Measurements from ENCODE around the gene TRPM4.
"Not testable (repeated sequence)": the region's sequence is repeated elsewhere in the genome, so short reads cannot be mapped to it uniquely, and the experiment has no call there.

Gene TRPM4

GRCh38 chr19:49152119-49152550 is 5.5 kb upstream of the TRPM4 start:
- DNase-seq = no peak

- no peak for DNase-seq
Measured at GRCh38 chr19:49153167-49153809, 4.3 kb upstream of the TRPM4 start.

- no peak for DNase-seq
Measured at GRCh38 chr19:49154279-49154678, 3.3 kb upstream of the TRPM4 start.

GRCh38 chr19:49155005-49155819 is 2.4 kb upstream of the TRPM4 start, which contains the start of gene HRC:
HRC (minus strand) TSS chr19:49155396; CDS start chr19:49155237, 159 bp downstream.
- DNase-seq = no peak

- DNase-seq = no peak
Measured at GRCh38 chr19:49155820-49156346, 1.7 kb upstream of the TRPM4 start.

GRCh38 chr19:49160450-49161189 is 3.0 kb downstream of the TRPM4 start:
- no peak for DNase-seq

- no peak for DNase-seq
Measured at GRCh38 chr19:49161987-49162386, 4.4 kb downstream of the TRPM4 start.

GRCh38 chr19:49165111-49165750 is 7.6 kb downstream of the TRPM4 start:
- DNase-seq = no peak

- DNase-seq = no peak
Measured at GRCh38 chr19:49165865-49166301, 8.3 kb downstream of the TRPM4 start.

- no peak for DNase-seq
Measured at GRCh38 chr19:49167857-49168409, 10.3 kb downstream of the TRPM4 start.

GRCh38 chr19:49168421-49168820 is 10.8 kb downstream of the TRPM4 start:
- DNase-seq = no peak

GRCh38 chr19:49173198-49173597 is 15.6 kb downstream of the TRPM4 start:
- DNase-seq = no peak

- no peak for DNase-seq
Measured at GRCh38 chr19:49180659-49181058, 23.1 kb downstream of the TRPM4 start.

GRCh38 chr19:49182010-49182847 is 24.6 kb downstream of the TRPM4 start:
- DNase-seq = not testable (repeated sequence)

- DNase-seq = no peak
Measured at GRCh38 chr19:49182848-49183375, 25.3 kb downstream of the TRPM4 start.

GRCh38 chr19:49186108-49186507 is 28.5 kb downstream of the TRPM4 start:
- DNase-seq = no peak

- no peak for DNase-seq
Measured at GRCh38 chr19:49188626-49189200, 31.1 kb downstream of the TRPM4 start.

GRCh38 chr19:49189259-49189658 is 31.7 kb downstream of the TRPM4 start:
- no peak for DNase-seq

- no peak for DNase-seq
Measured at GRCh38 chr19:49190781-49191180, 33.2 kb downstream of the TRPM4 start.

GRCh38 chr19:49193822-49194394 is 36.3 kb downstream of the TRPM4 start:
- no peak for DNase-seq

Data from NCI-H1092 (cell line).